SK-N-SH treated with all-trans-retinoic acid at 6 μM for 48 hours (cell line): ENCODE measurements around the gene ACOT6.
A peak's percentile ranks its signal among the peaks of the same experiment; 100 is the strongest.

ENCODE experiments used
- ATAC-seq: fragments of 200-7000 bp; cut with Tn5 transposase; 3 replicates; pipeline ENCODE4 v1.9.1; 2020; ENCODE audit warnings: mild to moderate bottlenecking, moderate library complexity
- ARNTL ChIP-seq: fragments of 450-650 bp; formaldehyde crosslinking; IDR thresholded peaks from 2 replicates; pipeline ENCODE4 v1.5.0; 2020; ENCODE audit warnings: low read depth, mild to moderate bottlenecking, moderate library complexity, borderline replicate concordance
- BACH2 ChIP-seq: fragments of 250-450 bp; sonication (Bioruptor Pico); IDR thresholded peaks from 2 replicates; pipeline ENCODE4 v1.9.0; 2021; ENCODE audit warnings: mild to moderate bottlenecking, borderline replicate concordance
- CSDC2 ChIP-seq: fragments of 250-450 bp; sonication (Bioruptor Pico); IDR thresholded peaks from 2 replicates; pipeline ENCODE4 v1.5.0; 2020; ENCODE audit warnings: mild to moderate bottlenecking, moderate library complexity
- GLIS3 ChIP-seq: fragments of 250-450 bp; sonication (Bioruptor Pico); IDR thresholded peaks from 2 replicates; pipeline ENCODE4 v1.5.0; 2020; ENCODE audit warnings: mild to moderate bottlenecking, moderate library complexity
- OSR1 ChIP-seq: fragments of 250-450 bp; sonication (Bioruptor Pico); IDR thresholded peaks from 2 replicates; pipeline ENCODE4 v1.8.0; 2022; ENCODE audit warnings: moderate library complexity, mild to moderate bottlenecking, inconsistent platforms
- PPARA ChIP-seq: fragments of 250-450 bp; sonication (Bioruptor Pico); IDR thresholded peaks from 2 replicates; pipeline ENCODE4 v1.5.0; 2020; ENCODE audit warnings: mild to moderate bottlenecking, borderline replicate concordance
- RARB ChIP-seq: fragments of 250-450 bp; sonication (Bioruptor Pico); IDR thresholded peaks from 2 replicates; pipeline ENCODE4 v1.8.0; 2021; ENCODE audit warnings: mild to moderate bottlenecking, moderate library complexity
- TCF4 ChIP-seq: fragments of 250-450 bp; sonication (Bioruptor Pico); IDR thresholded peaks from 2 replicates; pipeline ENCODE4 v1.8.0; 2021; ENCODE audit warnings: mild to moderate bottlenecking, moderate library complexity, borderline replicate concordance
- TOX ChIP-seq: fragments of 250-450 bp; sonication (Bioruptor Pico); IDR thresholded peaks from 2 replicates; pipeline ENCODE4 v1.8.0; 2021; ENCODE audit warnings: mild to moderate bottlenecking, moderate library complexity, borderline replicate concordance
- ZC3H10 ChIP-seq: fragments of 250-450 bp; sonication (Bioruptor Pico); IDR thresholded peaks from 2 replicates; pipeline ENCODE4 v1.5.1; 2021; ENCODE audit warnings: mild to moderate bottlenecking, moderate library complexity
- ZFP3 ChIP-seq: fragments of 250-450 bp; sonication (Bioruptor Pico); IDR thresholded peaks from 2 replicates; pipeline ENCODE4 v1.5.0; 2020; ENCODE audit warnings: mild to moderate bottlenecking, moderate library complexity
- ZNF565 ChIP-seq: fragments of 450-650 bp; formaldehyde crosslinking; conservative IDR thresholded peaks from 2 replicates; pipeline ENCODE4 v1.5.0; 2020; ENCODE audit warnings: low read depth, mild to moderate bottlenecking, moderate library complexity
- ZNF70 ChIP-seq: fragments of 450-650 bp; formaldehyde crosslinking; IDR thresholded peaks from 2 replicates; pipeline ENCODE4 v1.5.0; 2020; ENCODE audit warnings: mild to moderate bottlenecking, moderate library complexity
- ZNF8 ChIP-seq: fragments of 450-650 bp; formaldehyde crosslinking; IDR thresholded peaks from 2 replicates; pipeline ENCODE4 v1.5.0; 2020; ENCODE audit warnings: mild to moderate bottlenecking, moderate library complexity
- TF ChIP-seq, protein P1 (sequence below): fragments of 250-450 bp; sonication (Bioruptor Pico); IDR thresholded peaks from 2 replicates; pipeline ENCODE4 v1.8.0; 2020; ENCODE audit warnings: mild to moderate bottlenecking, moderate library complexity, borderline replicate concordance
- TF ChIP-seq, protein P2 (sequence below): fragments of 250-450 bp; sonication (Bioruptor Pico); IDR thresholded peaks from 2 replicates; pipeline ENCODE4 v1.5.0; 2020; ENCODE audit warnings: mild to moderate bottlenecking, moderate library complexity
- TF ChIP-seq, protein P3 (sequence below): fragments of 250-450 bp; sonication (Bioruptor Pico); IDR thresholded peaks from 2 replicates; pipeline ENCODE4 v1.8.0; 2021; ENCODE audit warnings: low read depth, mild to moderate bottlenecking, moderate library complexity, borderline replicate concordance
- TF ChIP-seq, protein P4 (sequence below): fragments of 250-450 bp; sonication (Bioruptor Pico); IDR thresholded peaks from 2 replicates; pipeline ENCODE4 v1.5.1; 2020; ENCODE audit warnings: low read depth, mild to moderate bottlenecking, moderate library complexity

Gene ACOT6

GRCh38 chr14:73630009-73630780, 17.9 kb downstream of the ACOT6 start:
- ATAC-seq: no peak
- TF ChIP-seq ZNF565 (CRISPR knock-in tag) (no peak), ARNTL (CRISPR knock-in tag) (no peak), RARB (CRISPR knock-in tag) (no peak), OSR1 (CRISPR knock-in tag) (no peak), ZC3H10 (CRISPR knock-in tag) (no peak), GLIS3 (CRISPR knock-in tag) (no peak), BACH2 (no peak), PPARA (CRISPR knock-in tag) (no peak), TOX (CRISPR knock-in tag) (no peak), ZNF70 (CRISPR knock-in tag) (no peak), TCF4 (no peak), ZFP3 (CRISPR knock-in tag) (no peak), ZNF8 (no peak)
- TF ChIP-seq, protein P1, sequence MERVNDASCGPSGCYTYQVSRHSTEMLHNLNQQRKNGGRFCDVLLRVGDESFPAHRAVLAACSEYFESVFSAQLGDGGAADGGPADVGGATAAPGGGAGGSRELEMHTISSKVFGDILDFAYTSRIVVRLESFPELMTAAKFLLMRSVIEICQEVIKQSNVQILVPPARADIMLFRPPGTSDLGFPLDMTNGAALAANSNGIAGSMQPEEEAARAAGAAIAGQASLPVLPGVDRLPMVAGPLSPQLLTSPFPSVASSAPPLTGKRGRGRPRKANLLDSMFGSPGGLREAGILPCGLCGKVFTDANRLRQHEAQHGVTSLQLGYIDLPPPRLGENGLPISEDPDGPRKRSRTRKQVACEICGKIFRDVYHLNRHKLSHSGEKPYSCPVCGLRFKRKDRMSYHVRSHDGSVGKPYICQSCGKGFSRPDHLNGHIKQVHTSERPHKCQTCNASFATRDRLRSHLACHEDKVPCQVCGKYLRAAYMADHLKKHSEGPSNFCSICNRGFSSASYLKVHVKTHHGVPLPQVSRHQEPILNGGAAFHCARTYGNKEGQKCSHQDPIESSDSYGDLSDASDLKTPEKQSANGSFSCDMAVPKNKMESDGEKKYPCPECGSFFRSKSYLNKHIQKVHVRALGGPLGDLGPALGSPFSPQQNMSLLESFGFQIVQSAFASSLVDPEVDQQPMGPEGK (CRISPR knock-in tag): no peak

DNA sequence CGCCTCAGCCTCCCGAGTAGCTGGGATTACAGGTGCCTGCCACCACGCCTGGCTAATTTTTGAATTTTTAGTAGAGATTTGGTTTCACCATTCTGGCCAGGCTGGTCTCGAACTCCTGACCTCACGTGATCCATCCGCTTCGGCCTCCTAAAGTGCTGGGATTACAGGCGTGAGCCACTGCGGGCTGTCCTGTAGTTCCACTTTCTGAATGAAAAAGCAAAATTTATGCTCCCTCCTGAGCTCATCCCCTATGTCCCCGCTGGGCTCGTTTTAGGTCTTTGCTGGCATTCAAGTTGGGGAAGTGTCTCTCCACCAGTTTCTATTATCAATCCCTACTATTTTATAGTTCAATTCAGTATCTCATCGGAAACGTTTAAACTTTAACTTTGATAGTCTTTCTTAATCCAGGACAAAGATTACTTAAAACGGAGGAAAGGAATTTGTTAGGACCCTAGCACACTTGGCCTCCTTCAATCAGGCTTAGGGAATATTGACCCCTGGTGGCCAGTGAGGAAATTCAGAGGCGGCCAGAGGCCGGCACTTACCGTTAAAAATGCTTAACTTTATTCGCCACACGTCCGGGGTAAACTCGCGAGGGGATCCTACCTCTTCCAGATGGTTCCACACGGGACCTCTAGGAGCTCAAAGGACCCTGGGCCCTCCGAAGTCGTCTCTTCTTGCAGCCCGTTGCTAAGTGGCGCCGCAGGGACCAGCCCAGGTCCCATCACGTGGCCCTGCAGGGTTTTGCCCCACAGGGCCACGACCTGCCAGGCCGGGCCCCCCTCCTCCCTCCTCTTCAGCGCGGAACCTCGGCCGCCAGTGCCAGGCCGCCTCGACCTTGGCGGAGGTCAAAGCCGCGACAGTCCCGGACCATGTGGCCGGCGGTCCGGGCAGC, 21.0 kb downstream of the ACOT6 start:
- peak; percentile 97 for ATAC-seq
- no peak for TF ChIP-seq PPARA (CRISPR knock-in tag)
- TF ChIP-seq ZFP3 (CRISPR knock-in tag): no peak
- no peak for TF ChIP-seq TOX (CRISPR knock-in tag)
- TF ChIP-seq, protein P2, sequence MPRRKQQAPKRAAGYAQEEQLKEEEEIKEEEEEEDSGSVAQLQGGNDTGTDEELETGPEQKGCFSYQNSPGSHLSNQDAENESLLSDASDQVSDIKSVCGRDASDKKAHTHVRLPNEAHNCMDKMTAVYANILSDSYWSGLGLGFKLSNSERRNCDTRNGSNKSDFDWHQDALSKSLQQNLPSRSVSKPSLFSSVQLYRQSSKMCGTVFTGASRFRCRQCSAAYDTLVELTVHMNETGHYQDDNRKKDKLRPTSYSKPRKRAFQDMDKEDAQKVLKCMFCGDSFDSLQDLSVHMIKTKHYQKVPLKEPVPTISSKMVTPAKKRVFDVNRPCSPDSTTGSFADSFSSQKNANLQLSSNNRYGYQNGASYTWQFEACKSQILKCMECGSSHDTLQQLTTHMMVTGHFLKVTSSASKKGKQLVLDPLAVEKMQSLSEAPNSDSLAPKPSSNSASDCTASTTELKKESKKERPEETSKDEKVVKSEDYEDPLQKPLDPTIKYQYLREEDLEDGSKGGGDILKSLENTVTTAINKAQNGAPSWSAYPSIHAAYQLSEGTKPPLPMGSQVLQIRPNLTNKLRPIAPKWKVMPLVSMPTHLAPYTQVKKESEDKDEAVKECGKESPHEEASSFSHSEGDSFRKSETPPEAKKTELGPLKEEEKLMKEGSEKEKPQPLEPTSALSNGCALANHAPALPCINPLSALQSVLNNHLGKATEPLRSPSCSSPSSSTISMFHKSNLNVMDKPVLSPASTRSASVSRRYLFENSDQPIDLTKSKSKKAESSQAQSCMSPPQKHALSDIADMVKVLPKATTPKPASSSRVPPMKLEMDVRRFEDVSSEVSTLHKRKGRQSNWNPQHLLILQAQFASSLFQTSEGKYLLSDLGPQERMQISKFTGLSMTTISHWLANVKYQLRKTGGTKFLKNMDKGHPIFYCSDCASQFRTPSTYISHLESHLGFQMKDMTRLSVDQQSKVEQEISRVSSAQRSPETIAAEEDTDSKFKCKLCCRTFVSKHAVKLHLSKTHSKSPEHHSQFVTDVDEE: no peak
- TF ChIP-seq ZNF8: no peak
- no peak for TF ChIP-seq ZC3H10 (CRISPR knock-in tag)
- TF ChIP-seq, protein P1 (CRISPR knock-in tag): no peak
- TF ChIP-seq, protein P3, sequence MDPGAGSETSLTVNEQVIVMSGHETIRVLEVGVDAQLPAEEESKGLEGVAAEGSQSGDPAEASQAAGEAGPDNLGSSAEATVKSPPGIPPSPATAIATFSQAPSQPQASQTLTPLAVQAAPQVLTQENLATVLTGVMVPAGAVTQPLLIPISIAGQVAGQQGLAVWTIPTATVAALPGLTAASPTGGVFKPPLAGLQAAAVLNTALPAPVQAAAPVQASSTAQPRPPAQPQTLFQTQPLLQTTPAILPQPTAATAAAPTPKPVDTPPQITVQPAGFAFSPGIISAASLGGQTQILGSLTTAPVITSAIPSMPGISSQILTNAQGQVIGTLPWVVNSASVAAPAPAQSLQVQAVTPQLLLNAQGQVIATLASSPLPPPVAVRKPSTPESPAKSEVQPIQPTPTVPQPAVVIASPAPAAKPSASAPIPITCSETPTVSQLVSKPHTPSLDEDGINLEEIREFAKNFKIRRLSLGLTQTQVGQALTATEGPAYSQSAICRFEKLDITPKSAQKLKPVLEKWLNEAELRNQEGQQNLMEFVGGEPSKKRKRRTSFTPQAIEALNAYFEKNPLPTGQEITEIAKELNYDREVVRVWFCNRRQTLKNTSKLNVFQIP (CRISPR knock-in tag): no peak
- no peak for TF ChIP-seq OSR1 (CRISPR knock-in tag)
- TF ChIP-seq RARB (CRISPR knock-in tag): no peak
- TF ChIP-seq, protein P4, sequence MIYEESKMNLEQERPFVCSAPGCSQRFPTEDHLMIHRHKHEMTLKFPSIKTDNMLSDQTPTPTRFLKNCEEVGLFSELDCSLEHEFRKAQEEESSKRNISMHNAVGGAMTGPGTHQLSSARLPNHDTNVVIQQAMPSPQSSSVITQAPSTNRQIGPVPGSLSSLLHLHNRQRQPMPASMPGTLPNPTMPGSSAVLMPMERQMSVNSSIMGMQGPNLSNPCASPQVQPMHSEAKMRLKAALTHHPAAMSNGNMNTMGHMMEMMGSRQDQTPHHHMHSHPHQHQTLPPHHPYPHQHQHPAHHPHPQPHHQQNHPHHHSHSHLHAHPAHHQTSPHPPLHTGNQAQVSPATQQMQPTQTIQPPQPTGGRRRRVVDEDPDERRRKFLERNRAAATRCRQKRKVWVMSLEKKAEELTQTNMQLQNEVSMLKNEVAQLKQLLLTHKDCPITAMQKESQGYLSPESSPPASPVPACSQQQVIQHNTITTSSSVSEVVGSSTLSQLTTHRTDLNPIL (CRISPR knock-in tag): no peak
- no peak for TF ChIP-seq BACH2
- no peak for TF ChIP-seq CSDC2 (CRISPR knock-in tag)
- TF ChIP-seq ZNF565 (CRISPR knock-in tag): no peak
- TF ChIP-seq ARNTL (CRISPR knock-in tag): no peak
